Right lobe of liver (tissue), 4 donors: ENCODE results near the gene NCMAP.

Experiments used
- CTCF ChIP-seq, 4 donors: fragments of 200-600 bp in 3 of 4; fragments of 450-650 bp in 1 of 4; IDR thresholded peaks; one replicate each; pipeline versions ENCODE4 v1.5.1 to v1.8.0; 2016 to 2022; ENCODE audit warnings: antibody characterized with exemption in 4 of 4, mild to moderate bottlenecking in 2 of 4
- POLR2A ChIP-seq: fragments of 450-650 bp; IDR thresholded peaks from one replicate; pipeline ENCODE4 v1.6.1; 2017; ENCODE audit warnings: antibody characterized with exemption, mild to moderate bottlenecking
- donor health status: DM: no; HTN: no; CAD: no.
- donor health status: DM: no; HTN: no; CAD: no.
- donor health status: DM: no; HTN: yes; CAD: no.

DNA sequence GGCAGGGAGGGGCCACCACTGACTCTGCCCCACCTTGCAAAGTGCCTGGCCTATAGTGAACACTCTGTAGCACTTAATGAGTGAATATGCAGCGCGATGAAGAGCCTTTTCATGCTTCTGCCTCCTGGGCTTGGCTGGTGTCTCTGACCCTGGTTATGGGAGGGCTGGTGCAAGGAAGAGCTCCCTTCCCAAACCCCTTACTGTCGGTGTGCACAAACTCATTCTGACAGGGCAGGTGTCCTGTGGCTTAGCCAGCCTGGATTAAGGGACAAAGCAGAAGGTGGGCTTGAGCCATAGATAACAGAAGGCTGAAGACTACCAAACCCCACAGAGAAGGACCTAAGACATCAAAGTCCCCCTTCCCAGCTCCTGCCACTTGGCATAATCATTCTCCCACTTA, 2.0 kb upstream of the NCMAP start:
- TF ChIP-seq CTCF (IDR thresholded peaks at IDR 0.05) (no peak), POLR2A (no peak)
